GM08714 (cell line): ENCODE data around the gene DEXI.

ENCODE experiments used
- H3K4me3 ChIP-seq: fragments of 200-500 bp; sonication (Bioruptor generic); 2 replicates; pipeline ENCODE4 v1.5.1; 2014; ENCODE audit warnings: mild to moderate bottlenecking, low read length, inconsistent platforms
- ZNF274 ChIP-seq: IDR thresholded peaks from 2 replicates; pipeline ENCODE4 v1.6.1; 2012; ENCODE audit warnings: mild to moderate bottlenecking, low read depth, low read length

Gene DEXI

GRCh38 chr16:10939649-10940234 lies 2.5 kb downstream of the DEXI start:
- H3K4me3 ChIP-seq = peak overlapping the region; percentile 73; the same call in 1 of the 2 replicates
- no peak for TF ChIP-seq ZNF274

- TF ChIP-seq ZNF274 = no peak
- peak overlapping the region; percentile 73; the same call in 1 of the 2 replicates for H3K4me3 ChIP-seq
These were observed 3.2 kb downstream of the DEXI start for GRCh38 chr16:10938796-10939648.

DNA sequence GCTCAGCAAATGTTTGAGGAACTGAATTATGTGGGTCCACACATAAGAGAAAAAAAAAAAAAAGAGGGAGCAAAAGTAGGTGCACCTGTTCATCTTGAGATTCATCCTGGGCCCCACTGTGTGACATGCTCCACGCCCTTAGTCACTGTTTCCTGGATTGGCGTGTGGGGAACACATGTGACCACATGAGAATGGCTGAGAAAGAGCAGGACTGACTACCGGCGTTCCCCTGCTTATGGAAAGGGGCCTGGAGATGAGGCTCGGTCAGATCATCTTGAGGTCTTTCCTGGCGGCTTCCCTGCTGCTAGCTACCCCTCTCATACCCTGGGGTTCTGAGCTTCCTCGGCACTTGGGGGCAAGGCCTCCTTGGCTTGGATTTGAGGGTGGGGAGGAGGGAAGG lies 3.9 kb downstream of the DEXI start:
- H3K4me3 ChIP-seq = peak overlapping the region; percentile 73; the same call in 1 of the 2 replicates
- no peak for TF ChIP-seq ZNF274

- no peak for TF ChIP-seq ZNF274
- H3K4me3 ChIP-seq = peak overlapping the region; percentile 4; the same call in 1 of the 2 replicates
These were observed 5.0 kb downstream of the DEXI start for GRCh38 chr16:10937068-10937859.

- H3K4me3 ChIP-seq = no peak overlapping the region
- no peak for TF ChIP-seq ZNF274
These were observed 5.8 kb downstream of the DEXI start for GRCh38 chr16:10936272-10936984.

- no peak for TF ChIP-seq ZNF274
- no peak overlapping the region for H3K4me3 ChIP-seq
These were observed 6.9 kb downstream of the DEXI start for GRCh38 chr16:10935226-10935915.

- TF ChIP-seq ZNF274 = no peak
These were observed 7.8 kb downstream of the DEXI start for GRCh38 chr16:10934325-10935107.

GRCh38 chr16:10933865-10934264 lies 8.4 kb downstream of the DEXI start:
- no peak overlapping the region for H3K4me3 ChIP-seq
- no peak for TF ChIP-seq ZNF274

More at GRCh38 chr16:10934325-10935107, 7.8 kb downstream of the DEXI start:
- no peak overlapping the region for H3K4me3 ChIP-seq

GRCh38 chr16:10932959-10933710 lies 9.1 kb downstream of the DEXI start:
- TF ChIP-seq ZNF274 = no peak
- H3K4me3 ChIP-seq = no peak overlapping the region

DNA sequence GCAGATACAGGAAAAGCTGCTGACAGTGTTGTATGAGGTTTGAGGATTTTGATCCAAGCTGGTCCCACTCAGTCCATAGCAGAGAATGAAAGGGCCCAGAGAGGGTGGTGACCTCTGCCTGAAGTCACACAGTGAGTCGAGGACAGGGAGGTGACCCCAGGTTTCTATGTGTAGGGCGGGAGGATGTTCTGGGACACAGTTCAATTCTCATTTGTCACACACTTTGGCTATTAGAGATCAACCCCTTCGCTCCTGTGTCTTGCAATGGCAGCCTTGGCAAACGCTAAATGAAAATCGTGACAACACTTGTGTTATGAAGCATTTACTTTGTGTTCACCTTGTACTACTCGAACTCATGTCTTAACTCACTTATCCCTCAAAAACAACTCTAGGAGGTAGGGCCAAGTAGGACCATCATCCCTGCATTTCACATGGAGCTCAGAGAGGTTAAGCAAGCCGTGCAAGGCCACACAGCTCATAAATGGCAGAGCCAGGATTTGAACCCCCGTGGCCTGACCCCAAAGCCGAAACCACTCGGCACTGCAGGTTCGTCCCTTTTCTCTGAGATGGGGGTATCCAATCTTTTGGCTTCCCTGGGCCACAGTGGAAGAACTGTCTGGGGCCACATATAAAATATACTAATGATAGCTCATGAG lies 10.2 kb downstream of the DEXI start:
- no peak for TF ChIP-seq ZNF274
- no peak overlapping the region for H3K4me3 ChIP-seq

DNA sequence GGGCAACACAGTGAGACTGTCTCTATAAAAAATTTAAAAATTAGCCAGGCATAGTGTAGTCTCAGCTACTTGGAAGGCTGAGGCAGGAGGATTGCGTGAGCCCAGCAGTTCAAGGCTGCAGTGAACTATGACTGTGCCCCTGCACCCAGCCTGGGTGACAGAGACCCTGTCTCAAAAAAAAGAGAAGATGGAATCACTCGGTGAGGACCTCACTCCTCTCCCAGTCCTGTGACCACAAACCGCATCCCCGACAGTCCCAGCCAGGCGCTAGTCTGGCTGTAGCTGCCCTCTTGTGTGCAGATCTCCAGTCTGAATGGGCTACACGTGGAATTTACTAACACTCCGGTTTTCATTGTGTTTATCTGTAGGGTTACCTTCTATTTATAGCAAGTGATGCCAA lies 11.1 kb downstream of the DEXI start:
- no peak for TF ChIP-seq ZNF274
- H3K4me3 ChIP-seq = no peak overlapping the region

DNA sequence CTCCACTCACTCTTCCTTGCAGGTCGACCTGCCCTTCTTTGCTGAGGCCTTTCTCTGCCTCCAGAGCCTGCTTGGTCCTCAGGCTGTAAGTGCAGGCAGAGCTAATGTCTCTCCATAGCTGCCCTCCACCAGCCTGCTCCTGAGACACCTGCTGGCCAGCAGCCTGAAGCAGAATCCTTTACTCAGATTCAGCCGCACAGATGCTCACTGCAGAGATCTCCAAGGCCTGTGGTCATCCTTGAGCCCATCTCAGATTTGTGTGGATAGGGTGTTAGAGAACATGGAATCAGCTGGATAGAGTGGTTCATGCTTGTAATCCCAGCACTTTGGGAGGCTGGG lies 11.5 kb downstream of the DEXI start:
- TF ChIP-seq ZNF274 = no peak
- H3K4me3 ChIP-seq = no peak overlapping the region
